HL-60 (cell line): ENCODE results near the gene PRCC.

ENCODE experiments used
- DNase-seq, 2 experiments: peaks; one replicate each; pipeline ENCODE4 v3.0.0-alpha.2; 2010 to 2020; ENCODE audit warnings: low read depth in 1 of 2, low spot score in 1 of 2
- H3K27ac ChIP-seq: fragments of 250-450 bp; sonication (Bioruptor Pico); replicated peaks from 2 replicates; pipeline ENCODE4 v1.5.1; 2020; ENCODE audit warnings: mild to moderate bottlenecking, moderate library complexity
- H3K27me3 ChIP-seq: fragments of 250-450 bp; sonication (Bioruptor Pico); 2 replicates; pipeline ENCODE4 v1.5.1; 2021; ENCODE audit warnings: mild to moderate bottlenecking, moderate library complexity; ENCODE audit not compliant: insufficient read depth, poor library complexity, severe bottlenecking
- H3K4me3 ChIP-seq: replicated peaks from 2 replicates; pipeline ENCODE4 v1.5.1; 2011; ENCODE audit warnings: mild to moderate bottlenecking, control low read depth, low read length; ENCODE audit not compliant: insufficient read depth
- CTCF ChIP-seq: IDR thresholded peaks from one replicate; pipeline ENCODE4 v1.5.1; 2011; ENCODE audit warnings: low read length, control low read depth, inconsistent platforms; ENCODE audit not compliant: insufficient read depth
- GABPA ChIP-seq: IDR thresholded peaks from 2 replicates; pipeline ENCODE4 v1.6.1; 2012; ENCODE audit warnings: low read depth
- POLR2AphosphoS5 ChIP-seq: IDR thresholded peaks from 2 replicates; pipeline ENCODE4 v1.6.1; 2012; ENCODE audit warnings: low read depth
- REST ChIP-seq: IDR thresholded peaks from 2 replicates; pipeline ENCODE4 v1.6.1; 2012; ENCODE audit warnings: low read depth; ENCODE audit not compliant: insufficient replicate concordance
- SPI1 ChIP-seq: IDR thresholded peaks from 2 replicates; pipeline ENCODE4 v1.6.1; 2012; ENCODE audit warnings: low read depth, mild to moderate bottlenecking, borderline replicate concordance

Gene PRCC

GRCh38 chr1:156816561-156817328 is 49.4 kb downstream of the PRCC start, which contains the start of gene SH2D2A:
SH2D2A (minus strand) TSS chr1:156816848; CDS start chr1:156816708, 140 bp downstream.
- H3K27ac ChIP-seq = no peak within 1 kb of the TSS
- peak; percentile 47 to 48 for DNase-seq
- TF ChIP-seq GABPA (peak; percentile 27; the same call in 1 of the 2 replicates), SPI1 (no peak), REST (no peak)
- H3K27me3 ChIP-seq = peaks cover 5% of the 10 kb centered on the region
- H3K4me3 ChIP-seq = no peak within 1 kb of the TSS

GRCh38 chr1:156821801-156822200 is 54.5 kb downstream of the PRCC start:
- Histone ChIP-seq H3K4me3 (no peak overlapping the region), H3K27ac (no peak overlapping the region), H3K27me3 (peaks cover 2% of the 10 kb centered on the region)
- no peak for TF ChIP-seq GABPA
- TF ChIP-seq CTCF = no peak
- TF ChIP-seq SPI1 = no peak
- no peak for TF ChIP-seq REST
- TF ChIP-seq POLR2AphosphoS5 = no peak
- DNase-seq = no peak

- no peak for DNase-seq
- Histone ChIP-seq H3K4me3 (no peak overlapping the region), H3K27ac (no peak overlapping the region), H3K27me3 (peaks cover 10% of the 10 kb centered on the region)
- TF ChIP-seq REST = no peak
- TF ChIP-seq SPI1 = no peak
- no peak for TF ChIP-seq CTCF
- TF ChIP-seq POLR2AphosphoS5 = no peak
- TF ChIP-seq GABPA = no peak
Observed at GRCh38 chr1:156822680-156823079, 55.3 kb downstream of the PRCC start.
